HepG2 (cell line): Measurements from ENCODE around the gene MEG3. TPM values are rescaled to one million over a fixed set of nuclear protein-coding genes. Genes with fewer than 3 reads are reported as not detected.

Experiments used
- ATAC-seq: fragments of 200-7000 bp; cut with Tn5 transposase; 3 replicates; pipeline ENCODE4 v1.9.1; 2020; ENCODE audit warnings: mild to moderate bottlenecking, moderate library complexity
- BruUV-seq: library from RNA; stranded (reverse); fragments of 400-500 nt; replicated peaks from 2 replicates; lab custom pipeline; 2021; lab: Mats Ljungman, UMichigan
- CTCF ChIA-PET: fragments of 300-600 bp; formaldehyde crosslinking; extraction: SDS; loops from one replicate; lab custom pipeline; 2021; ENCODE audit warnings: low total read pairs, inconsistent platforms, low intra/inter-chr PET ratio; lab: Yijun Ruan, JAX
- POLR2A ChIA-PET: fragments of 350-600 bp; sonication (Branson Sonifier 250); formaldehyde crosslinking; loops from one replicate; lab custom pipeline; 2020; ENCODE audit warnings: antibody characterized with exemption, inconsistent platforms; lab: Yijun Ruan, JAX
- DNase-seq: peaks from one replicate; pipeline ENCODE4 v3.0.0-alpha.2; 2015; ENCODE audit warnings: low spot score
- FAIRE-seq: peaks from 3 replicates; lab custom pipeline; 2011; peaks lifted over from hg19 to GRCh38; lab: Jason Lieb, UNC
- H2AFZ ChIP-seq: one replicate; pipeline ENCODE4 v1.6.1; 2011; ENCODE audit warnings: low read length, inconsistent platforms
- H3K27ac ChIP-seq: fragments of 300-600 bp; 3 replicates; pipeline ENCODE4 v1.8.0; 2011; ENCODE audit warnings: mixed run types, mild to moderate bottlenecking, mixed read lengths, low read length, inconsistent platforms; ENCODE audit not compliant: insufficient read depth; ENCODE audit errors: extremely low read length
- H3K27me3 ChIP-seq, 2 experiments: fragments of 200-600 bp in 1 of 2; 2 replicates in 1 of 2; 3 replicates in 1 of 2; pipeline versions ENCODE4 v1.6.0 to v1.8.0; 2011; ENCODE audit warnings: low read length in 2 of 2, mild to moderate bottlenecking in 2 of 2, moderate library complexity in 2 of 2, inconsistent platforms in 1 of 2; ENCODE audit not compliant: insufficient read depth in 2 of 2, control insufficient read depth in 1 of 2
- H3K36me3 ChIP-seq, 2 experiments: fragments of 200-600 bp in 1 of 2; replicated peaks in 1 of 2; 2 replicates in 1 of 2; 3 replicates in 1 of 2; pipeline versions ENCODE4 v1.5.1 to v1.8.0; 2011; ENCODE audit warnings: low read length in 2 of 2, inconsistent platforms in 1 of 2; ENCODE audit not compliant: insufficient read depth in 2 of 2, control insufficient read depth in 1 of 2
- H3K4me1 ChIP-seq: 2 replicates; pipeline ENCODE4 v1.5.1; 2012; ENCODE audit warnings: low read length, inconsistent platforms; ENCODE audit not compliant: insufficient read depth
- H3K4me2 ChIP-seq: 2 replicates; pipeline ENCODE4 v1.6.0; 2011; ENCODE audit warnings: low read depth, low read length, inconsistent platforms
- H3K4me3 ChIP-seq, 3 experiments: fragments of 200-600 bp in 1 of 3; sonication (generic), shearing (Covaris generic) in 1 of 3; replicated peaks in 1 of 3; 2 replicates each; pipeline ENCODE4 v1.5.1; 2011 to 2016; ENCODE audit warnings: low read length in 3 of 3, inconsistent platforms in 2 of 3, low read depth in 2 of 3, mild to moderate bottlenecking in 2 of 3, control low read depth in 1 of 3, mixed read lengths in 1 of 3; ENCODE audit not compliant: insufficient read depth in 1 of 3
- H3K79me2 ChIP-seq: one replicate; pipeline ENCODE4 v1.6.1; 2011; ENCODE audit warnings: low read length, inconsistent platforms; ENCODE audit not compliant: insufficient read depth
- H3K9ac ChIP-seq: 2 replicates; pipeline ENCODE4 v1.6.0; 2011; ENCODE audit warnings: mild to moderate bottlenecking, low read depth, low read length, inconsistent platforms; ENCODE audit not compliant: insufficient read depth
- H3K9me3 ChIP-seq: 2 replicates; pipeline ENCODE4 v1.5.1; 2012; ENCODE audit warnings: mild to moderate bottlenecking, low read length
- H4K20me1 ChIP-seq: 2 replicates; pipeline ENCODE4 v1.6.0; 2011; ENCODE audit warnings: inconsistent platforms, mild to moderate bottlenecking, low read length, moderate library complexity; ENCODE audit not compliant: insufficient read depth
- ZNF224 ChIP-seq: sonication (generic); formaldehyde crosslinking; IDR thresholded peaks from 2 replicates; pipeline ENCODE4 v1.5.0; 2020; ENCODE audit warnings: mild to moderate bottlenecking, missing genetic modification reagents
- ZNF646 ChIP-seq: sonication (generic); formaldehyde crosslinking; IDR thresholded peaks from 2 replicates; pipeline ENCODE4 v1.9.0; 2021; ENCODE audit warnings: mild to moderate bottlenecking, missing genetic modification reagents
- WGBS: methylation state at CpG from one replicate; pipeline ENCODE4 v1.1.6; 2017; ENCODE audit warnings: low lambda C conversion rate; 5-methylcytosine and 5-hydroxymethylcytosine counted together
- in situ Hi-C: cut with HindIII; loops from 2 replicates; pipeline ENCODE4 v1.10.0; 2017; ENCODE audit warnings: low pct_unique_long_range_greater_than_20kb; ENCODE audit not compliant: extremely low pct_ligation_motif_present
- intact Hi-C: fragments of 100-400 bp; cut with micrococcal nuclease; formaldehyde crosslinking; loops from one replicate; pipeline ENCODE4 v1.10.0; 2022; ENCODE audit not compliant: unreplicated experiment
- microRNA counts: library from miRNA; unstranded; fragments of <30 nt; microRNA quantifications from one replicate; lab custom pipeline; 2015
- microRNA-seq: library from miRNA; unstranded; fragments of <30 nt; microRNA quantifications from one replicate; pipeline ENCODE4, GENCODE V29; 2020
- polyA plus RNA-seq, 8 experiments: library from polyadenylated mRNA; depleted of rRNA in 3 of 8; stranded (reverse) in 7 of 8; unstranded in 1 of 8; fragments of >200 nt; fragmentation: Illumina TruSeq in 4 of 8; extraction: Trizol in 4 of 8; gene quantifications; 2 replicates each; pipeline versions ENCODE4 v1.2.1 to v1.2.3, GENCODE V29; 2011 to 2016; ENCODE audit warnings: low read depth in 4 of 8, missing spikeins in 1 of 8, mixed read lengths in 1 of 8; ENCODE audit not compliant: insufficient read depth in 1 of 8
- small RNA-seq, 3 experiments: library from RNA; depleted of rRNA; stranded (forward); fragments of <200 nt; gene quantifications; one replicate each; pipeline ENCODE3, GENCODE V24; 2012; ENCODE audit warnings: low read depth in 2 of 3, low replicate concordance in 1 of 3; ENCODE audit not compliant: insufficient read length in 3 of 3, insufficient read depth in 2 of 3
- total RNA-seq, 5 experiments: library from RNA; depleted of rRNA; stranded (reverse); fragments of >200 nt; fragmentation: Illumina TruSeq; extraction: Trizol; gene quantifications; 2 replicates each; pipeline ENCODE4 v1.2.3, GENCODE V29; 2016; ENCODE audit warnings: low read depth in 1 of 5

The MEG3 gene
- total and polyA plus RNA-seq, 2 of the 13 experiments (the other 11 are each of a cell fraction or from before 2014, with no cell fraction given): 0.17 TPM; not detected in 1

DNA sequence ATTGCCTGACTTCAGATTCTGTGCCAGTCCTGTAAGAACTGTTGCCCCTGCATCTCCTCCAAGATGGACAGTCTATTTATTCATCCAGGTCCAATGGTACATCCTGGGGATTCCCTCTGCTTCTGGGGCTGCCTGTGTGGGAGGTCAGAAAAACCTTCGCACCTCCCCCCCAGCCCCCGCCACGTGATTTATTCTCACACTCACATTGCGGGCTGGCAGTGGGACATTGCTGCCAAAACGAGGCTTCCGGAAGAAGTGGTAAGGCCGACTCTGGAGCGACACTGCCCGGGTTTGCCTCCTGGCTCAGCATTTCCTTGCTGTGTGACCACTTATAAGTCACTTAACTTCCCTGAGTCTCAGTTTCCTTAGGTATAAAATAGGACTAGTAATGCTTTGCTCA is 83.5 kb downstream of the MEG3 start:
- no TSS peak for BruUV-seq
- H4K20me1 ChIP-seq: no peaks in the 10 kb centered on the region
- no peak overlapping the region for H3K4me2 ChIP-seq
- no peak overlapping the region for H3K27ac ChIP-seq
- H3K27me3 ChIP-seq: peaks cover 0 to 54% of the 10 kb centered on the region in 2 experiments; a peak in 3 of 5 replicates
- ATAC-seq: no peak
- H3K79me2 ChIP-seq: no peaks in the 10 kb centered on the region
- intact Hi-C loops (no loop called here), in situ Hi-C loops (loop anchor here (5.0 to 10.0 kb wide), 3 partner anchors 158 to 755 kb away; no protein-coding TSS in a partner anchor)
- WGBS: 47% methylated on average over 5 of the region's 9 CpGs
- TF ChIP-seq ZNF224 (CRISPR knock-in tag) (no peak), ZNF646 (no peak)
- H3K9me3 ChIP-seq: no peaks in the 10 kb centered on the region
- no peaks in the 10 kb centered on the region for H3K4me1 ChIP-seq
- H3K4me3 ChIP-seq: no peak overlapping the region
- ChIA-PET CTCF (no interaction called here), POLR2A (no interaction called here)
- no peak overlapping the region for H2AFZ ChIP-seq
- no peak overlapping the region for H3K9ac ChIP-seq
- no peak for FAIRE-seq
- no peaks in the 10 kb centered on the region for H3K36me3 ChIP-seq
- DNase-seq: no peak

MicroRNAs within 50 kb of the gene (microRNA counts, 767-probe panel; counts per million panel counts)
- not detected for microRNA hsa-miR-127-3p (lab: Ali Mortazavi, UCI)
- not detected for microRNA hsa-miR-127-5p (lab: Ali Mortazavi, UCI)
- not detected for microRNA hsa-miR-136-5p (lab: Ali Mortazavi, UCI)
- not detected for microRNA hsa-miR-337-3p (lab: Ali Mortazavi, UCI)
- not detected for microRNA hsa-miR-337-5p (lab: Ali Mortazavi, UCI)
- microRNA hsa-miR-431-5p (lab: Ali Mortazavi, UCI): not detected
- microRNA hsa-miR-432-5p (lab: Ali Mortazavi, UCI): not detected
- not detected for microRNA hsa-miR-433 (lab: Ali Mortazavi, UCI)
- microRNA hsa-miR-493-3p (lab: Ali Mortazavi, UCI): not detected
- microRNA hsa-miR-665 (lab: Ali Mortazavi, UCI): not detected
- not detected for microRNA hsa-miR-770-5p (lab: Ali Mortazavi, UCI)

Small RNA genes within 50 kb of the gene (microRNA-seq; reads per million reads assigned to microRNA genes)
- 1.9 reads per million, percentile 8 among the genes with 10 or more reads in this experiment for gene MIR127
- gene MIR136: not detected
- gene MIR2392: not detected
- 0.68 reads per million for gene MIR337
- gene MIR431: 0.85 reads per million
- gene MIR432: 0.51 reads per million
- gene MIR433: not detected
- 1.2 reads per million for gene MIR493
- not detected for gene MIR665

Small RNA genes within 50 kb of the gene (small RNA-seq; reads per million reads assigned to genes)
- gene AL117190.3 (0 reads per million in 3 experiments), gene MIR127 (0 reads per million in 3 experiments), gene MIR136 (0 reads per million in 3 experiments), gene MIR2392 (0 reads per million in 3 experiments), gene MIR337 (0 reads per million in 3 experiments), gene MIR431 (0 reads per million in 3 experiments), gene MIR432 (0 reads per million in 3 experiments), gene MIR433 (0 reads per million in 3 experiments), gene MIR493 (0 to 4.8 (median 2.3) reads per million in 3 experiments), gene RF01928 (0 reads per million in 3 experiments), gene RF02145 (0 reads per million in 3 experiments), gene SNORD112 (0 reads per million in 3 experiments)

Other genes starting within 250 kb of the MEG3 start
- gene BEGAIN, start 238.7 kb upstream of the MEG3 start, total RNA-seq (2016; rRNA removed; fragmentation: Illumina TruSeq; extraction: Trizol): not detected in 2 replicates
- gene BEGAIN, start 238.7 kb upstream of the MEG3 start, polyA plus RNA-seq (2011; rRNA removed): not detected in 2 replicates
- gene DLK1, start 99.2 kb upstream of the MEG3 start, total RNA-seq (2016; rRNA removed; fragmentation: Illumina TruSeq; extraction: Trizol): 48.2 and 95.5 TPM in 2 replicates
- gene DLK1, start 99.2 kb upstream of the MEG3 start, polyA plus RNA-seq (2011; rRNA removed): 312 and 395 TPM in 2 replicates
- 0.04 TPM in 1 of 2 replicates, not detected in the other for gene RTL1, start 77.6 kb downstream of the MEG3 start, total RNA-seq (2016; rRNA removed; fragmentation: Illumina TruSeq; extraction: Trizol)
- not detected in 2 replicates for gene RTL1, start 77.6 kb downstream of the MEG3 start, polyA plus RNA-seq (2011; rRNA removed)